IgD-negative memory B cell (primary cell): ENCODE measurements around the gene ZNF200. TPM values are rescaled to one million over a fixed set of nuclear protein-coding genes. Genes with fewer than 3 reads are reported as not detected.
"Not testable (repeated sequence)": the region's sequence is repeated elsewhere in the genome, so short reads cannot be mapped to it uniquely, and the experiment has no call there.

Experiments
- H3K27ac Mint-ChIP-seq, 3 donors: one replicate each; pipeline ENCODE4 v1.8.0; 2020 to 2022; ENCODE audit warnings: mild to moderate bottlenecking in 3 of 3, mixed read lengths in 3 of 3, moderate library complexity in 1 of 3
- H3K27me3 Mint-ChIP-seq: one replicate; pipeline ENCODE4 v1.8.0; 2021; ENCODE audit warnings: mixed read lengths
- H3K36me3 Mint-ChIP-seq: one replicate; pipeline ENCODE4 v1.8.0; 2020; ENCODE audit warnings: mild to moderate bottlenecking, mixed read lengths
- H3K4me1 Mint-ChIP-seq, 3 donors: one replicate each; pipeline ENCODE4 v1.8.0; 2020 to 2022; ENCODE audit warnings: mixed read lengths in 3 of 3, mild to moderate bottlenecking in 1 of 3
- H3K4me3 Mint-ChIP-seq, 4 donors: one replicate each; pipeline ENCODE4 v1.8.0; 2020 to 2022; ENCODE audit warnings: mild to moderate bottlenecking in 4 of 4, mixed read lengths in 4 of 4, moderate library complexity in 3 of 4
- H3K9me3 Mint-ChIP-seq, 3 donors: one replicate each; pipeline ENCODE4 v1.8.0; 2020 to 2021; ENCODE audit warnings: mixed read lengths in 3 of 3, mild to moderate bottlenecking in 1 of 3
- polyA plus RNA-seq: library from polyadenylated mRNA; unstranded; fragments of 300-500 nt; fragmentation: Illumina TruSeq; gene quantifications from one replicate; pipeline ENCODE4 v1.2.3, GENCODE V29; 2021

The ZNF200 gene
- polyA plus RNA-seq, 1 donor from 2014 or later = 8.3 TPM

DNA sequence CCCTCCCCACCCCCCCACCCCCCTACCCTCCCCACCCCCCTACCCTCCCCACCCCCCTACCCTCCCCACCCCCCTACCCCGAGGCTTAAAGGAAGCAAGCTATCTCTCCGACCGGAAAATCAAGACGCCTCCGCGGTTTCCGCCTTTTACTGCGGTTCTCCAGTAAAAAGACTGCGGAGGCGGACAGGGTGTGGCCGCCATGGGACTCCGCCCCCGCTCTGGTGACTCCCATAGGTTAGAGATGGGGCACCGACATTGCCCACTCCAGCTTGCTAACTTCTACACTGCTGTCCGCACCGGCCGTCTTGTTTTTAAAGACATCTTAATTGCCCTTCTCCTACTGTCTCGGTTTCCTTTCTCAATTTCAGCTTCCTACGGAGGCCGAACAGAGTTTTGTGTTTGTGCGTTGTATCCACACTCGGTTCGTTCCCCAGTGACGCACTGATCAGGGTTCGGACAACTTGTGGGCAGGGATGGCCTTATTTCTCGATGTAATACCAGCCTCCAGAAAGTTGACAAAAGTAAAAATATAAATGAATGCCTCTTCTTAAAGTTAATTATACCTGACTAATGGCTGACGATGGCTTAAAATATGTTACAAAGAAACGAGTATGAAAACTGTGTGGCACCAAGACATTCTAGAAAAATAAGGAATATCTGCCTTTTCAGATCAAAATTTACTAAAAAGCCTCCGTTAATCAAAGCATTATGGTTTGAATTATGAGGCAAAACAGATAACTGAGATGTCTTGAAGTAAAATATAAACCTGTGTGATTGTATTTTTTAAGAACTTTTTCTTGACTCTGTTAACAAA, 1.1 kb upstream of the ZNF200 start:
- peak overlapping the region; percentile 53 to 92 (median 86) for H3K4me3 Mint-ChIP-seq
- H3K36me3 Mint-ChIP-seq = peaks cover 13% of the 10 kb centered on the region
- H3K9me3 Mint-ChIP-seq = peaks cover 0 to 4% (median 3%) of the 10 kb centered on the region in 3 donors
- peaks cover 1% of the 10 kb centered on the region for H3K27me3 Mint-ChIP-seq
- H3K4me1 Mint-ChIP-seq = peaks cover 4 to 16% (median 13%) of the 10 kb centered on the region in 3 donors
- H3K27ac Mint-ChIP-seq = peak overlapping the region in 2 of 3 donors; percentile 31 to 93

DNA sequence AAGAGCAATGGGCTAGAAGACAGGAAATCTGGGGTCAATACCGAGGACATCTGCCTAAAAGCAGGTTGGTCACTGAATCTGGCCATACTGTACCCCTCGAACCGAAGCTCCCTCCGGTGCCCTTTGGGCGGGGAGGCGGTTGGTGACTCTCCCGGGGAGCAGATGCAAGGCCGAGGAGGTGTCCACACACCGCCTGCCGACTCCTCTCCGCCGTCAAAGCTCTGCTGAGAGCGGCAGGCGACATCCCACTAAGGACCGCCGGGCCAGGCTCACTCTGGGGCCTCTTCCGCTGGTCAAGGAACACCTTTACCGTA, 458 bp downstream of the ZNF200 start:
- Mint-ChIP-seq H3K27ac (peak overlapping the region in 1 of 3 donors; percentile 99), H3K9me3 (peaks cover 0 to 9% (median 6%) of the 10 kb centered on the region in 3 donors), H3K27me3 (no peaks in the 10 kb centered on the region), H3K4me3 (peak overlapping the region; percentile 93 to 99 (median 96)), H3K4me1 (peaks cover 4 to 16% (median 13%) of the 10 kb centered on the region in 3 donors), H3K36me3 (peaks cover 25% of the 10 kb centered on the region)

DNA sequence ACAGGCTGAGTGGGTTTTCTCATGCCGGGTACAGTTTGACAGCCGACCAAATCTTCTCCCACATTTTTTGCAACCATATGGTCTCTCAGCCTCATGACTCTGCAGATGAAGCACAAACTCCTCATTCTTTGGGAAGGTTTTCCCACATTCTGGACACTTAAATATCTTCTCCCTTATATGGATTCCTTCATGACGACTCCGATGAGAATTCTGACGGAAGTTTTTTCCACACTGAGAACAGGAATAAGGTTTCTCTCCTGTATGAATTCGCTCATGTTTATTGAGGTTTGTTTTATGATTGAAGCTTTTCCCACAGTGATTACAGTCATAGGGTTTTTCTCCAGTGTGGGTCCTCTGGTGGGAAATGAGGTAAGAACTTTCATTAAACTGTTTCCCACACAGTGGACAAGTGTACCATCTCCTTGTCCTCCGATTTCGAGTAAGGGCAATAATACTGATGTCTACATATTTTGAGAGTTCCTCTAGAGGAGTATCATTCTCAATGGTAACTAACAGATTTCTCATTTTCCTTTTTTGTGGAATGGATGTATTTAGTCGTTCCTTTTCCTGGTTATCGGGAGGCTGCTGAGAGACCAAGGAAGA, 10.9 kb downstream of the ZNF200 start:
- Mint-ChIP-seq H3K36me3 (peaks cover 39% of the 10 kb centered on the region), H3K4me1 (no peaks in the 10 kb centered on the region), H3K27ac (no peak overlapping the region), H3K4me3 (peak overlapping the region in 1 of 4 donors; percentile 33), H3K9me3 (peaks cover 23 to 41% (median 28%) of the 10 kb centered on the region in 3 donors), H3K27me3 (no peaks in the 10 kb centered on the region)

- peaks cover 5 to 8% (median 5%) of the 10 kb centered on the region in 3 donors for H3K4me1 Mint-ChIP-seq
- H3K27me3 Mint-ChIP-seq = no peaks in the 10 kb centered on the region
- no peak overlapping the region for H3K4me3 Mint-ChIP-seq
- H3K27ac Mint-ChIP-seq = no peak overlapping the region
- peaks cover 27% of the 10 kb centered on the region for H3K36me3 Mint-ChIP-seq
- H3K9me3 Mint-ChIP-seq = peaks cover 21 to 36% (median 32%) of the 10 kb centered on the region in 3 donors
These were observed 14.1 kb downstream of the ZNF200 start for GRCh38 chr16:3220839-3221238.

GRCh38 chr16:3216263-3216640, 18.7 kb downstream of the ZNF200 start:
- Mint-ChIP-seq H3K36me3 (no peaks in the 10 kb centered on the region), H3K4me3 (peak overlapping the region in 2 of 4 donors; percentile 76 to 88), H3K4me1 (peaks cover 17 to 20% (median 18%) of the 10 kb centered on the region in 3 donors), H3K9me3 (peaks cover 9 to 20% (median 12%) of the 10 kb centered on the region in 3 donors), H3K27me3 (peaks cover 2% of the 10 kb centered on the region), H3K27ac (peak overlapping the region in 1 of 3 donors; percentile 32)

DNA sequence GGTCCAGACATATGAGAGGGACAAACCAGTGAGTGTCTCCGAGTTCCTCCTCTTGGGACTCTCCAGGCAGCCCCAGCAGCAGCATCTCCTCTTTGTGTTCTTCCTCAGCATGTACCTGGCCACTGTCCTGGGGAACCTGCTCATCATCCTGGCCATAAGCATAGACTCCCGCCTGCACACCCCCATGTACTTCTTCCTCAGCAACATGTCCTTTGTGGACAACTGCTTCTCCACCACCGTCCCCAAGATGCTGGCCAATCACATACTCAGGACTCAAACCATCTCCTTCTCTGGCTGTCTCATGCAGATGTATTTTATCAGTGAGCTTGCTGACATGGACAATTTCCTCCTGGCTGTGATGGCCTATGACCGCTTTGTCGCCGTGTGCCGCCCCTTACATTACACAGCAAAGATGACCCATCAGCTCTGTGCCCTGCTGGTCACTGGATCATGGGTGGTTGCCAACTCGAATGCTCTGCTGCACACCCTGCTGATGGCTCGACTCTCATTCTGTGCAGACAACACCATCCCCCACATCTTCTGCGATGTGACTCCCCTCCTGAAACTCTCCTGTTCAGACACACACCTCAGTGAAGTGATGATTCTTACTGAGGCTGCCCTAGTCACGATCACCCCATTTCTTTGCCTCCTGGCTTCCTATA, 19.2 kb downstream of the ZNF200 start:
- peaks cover 9 to 20% (median 12%) of the 10 kb centered on the region in 3 donors for H3K9me3 Mint-ChIP-seq
- H3K36me3 Mint-ChIP-seq = no peaks in the 10 kb centered on the region

DNA sequence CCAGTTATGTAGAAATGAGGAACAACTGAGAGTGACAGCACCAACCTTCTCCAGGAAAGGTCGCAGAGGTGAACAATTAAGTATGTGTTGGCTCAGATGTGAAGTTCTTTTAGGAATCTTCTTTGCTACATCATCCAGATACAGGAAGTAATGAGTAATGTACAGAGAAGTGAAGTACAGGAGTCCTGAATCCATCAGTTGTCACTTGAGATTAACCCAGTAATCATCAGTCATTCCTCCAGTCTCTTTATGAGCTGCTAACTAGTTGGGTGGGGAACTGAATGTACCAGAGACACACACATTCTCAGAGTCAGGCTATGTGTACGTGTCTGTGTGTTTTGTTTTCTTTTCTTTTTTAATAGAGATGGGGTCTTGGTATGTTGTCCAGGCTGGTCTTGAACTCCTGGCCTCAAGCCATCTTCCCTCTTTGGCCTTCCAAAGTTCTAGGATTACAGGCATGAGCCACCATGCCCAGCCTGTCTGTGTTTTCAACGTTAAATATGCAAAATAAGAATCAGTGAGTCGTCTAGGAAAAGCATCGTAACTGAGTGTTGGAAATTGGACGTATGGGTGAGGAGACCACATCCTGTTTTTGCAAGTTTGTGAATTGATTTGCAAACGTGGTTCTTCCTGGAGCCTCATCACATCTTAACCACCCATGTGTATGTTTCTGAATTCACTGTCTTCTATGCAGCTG, 19.9 kb downstream of the ZNF200 start:
- Mint-ChIP-seq H3K4me1 (peaks cover 17 to 20% (median 18%) of the 10 kb centered on the region in 3 donors), H3K4me3 (peak overlapping the region in 2 of 4 donors; percentile 7 to 88), H3K27me3 (peaks cover 2% of the 10 kb centered on the region), H3K36me3 (no peaks in the 10 kb centered on the region), H3K27ac (peak overlapping the region in 2 of 3 donors; percentile 10 to 89), H3K9me3 (peaks cover 9 to 20% (median 12%) of the 10 kb centered on the region in 3 donors)

More for the DNA sequence above, 19.2 kb downstream of the ZNF200 start:
- Mint-ChIP-seq H3K4me3 (peak overlapping the region in 3 of 4 donors; percentile 7 to 88 (median 76)), H3K4me1 (peaks cover 17 to 20% (median 18%) of the 10 kb centered on the region in 3 donors), H3K27me3 (peaks cover 2% of the 10 kb centered on the region), H3K27ac (peak overlapping the region in 2 of 3 donors; percentile 10 to 89)

GRCh38 chr16:3212567-3212966, 22.4 kb downstream of the ZNF200 start:
- Mint-ChIP-seq H3K27ac (peak overlapping the region in 1 of 3 donors; percentile 31), H3K9me3 (peaks cover 6 to 14% (median 9%) of the 10 kb centered on the region in 3 donors), H3K36me3 (no peaks in the 10 kb centered on the region), H3K4me3 (no peak overlapping the region), H3K4me1 (peaks cover 17 to 19% (median 18%) of the 10 kb centered on the region in 3 donors), H3K27me3 (peaks cover 4% of the 10 kb centered on the region)

GRCh38 chr16:3212006-3212405, 23.0 kb downstream of the ZNF200 start:
- Mint-ChIP-seq H3K4me1 (peaks cover 17 to 19% (median 18%) of the 10 kb centered on the region in 3 donors), H3K4me3 (no peak overlapping the region), H3K9me3 (peaks cover 8 to 18% (median 11%) of the 10 kb centered on the region in 3 donors), H3K27me3 (peaks cover 5% of the 10 kb centered on the region), H3K27ac (no peak overlapping the region), H3K36me3 (no peaks in the 10 kb centered on the region)

DNA sequence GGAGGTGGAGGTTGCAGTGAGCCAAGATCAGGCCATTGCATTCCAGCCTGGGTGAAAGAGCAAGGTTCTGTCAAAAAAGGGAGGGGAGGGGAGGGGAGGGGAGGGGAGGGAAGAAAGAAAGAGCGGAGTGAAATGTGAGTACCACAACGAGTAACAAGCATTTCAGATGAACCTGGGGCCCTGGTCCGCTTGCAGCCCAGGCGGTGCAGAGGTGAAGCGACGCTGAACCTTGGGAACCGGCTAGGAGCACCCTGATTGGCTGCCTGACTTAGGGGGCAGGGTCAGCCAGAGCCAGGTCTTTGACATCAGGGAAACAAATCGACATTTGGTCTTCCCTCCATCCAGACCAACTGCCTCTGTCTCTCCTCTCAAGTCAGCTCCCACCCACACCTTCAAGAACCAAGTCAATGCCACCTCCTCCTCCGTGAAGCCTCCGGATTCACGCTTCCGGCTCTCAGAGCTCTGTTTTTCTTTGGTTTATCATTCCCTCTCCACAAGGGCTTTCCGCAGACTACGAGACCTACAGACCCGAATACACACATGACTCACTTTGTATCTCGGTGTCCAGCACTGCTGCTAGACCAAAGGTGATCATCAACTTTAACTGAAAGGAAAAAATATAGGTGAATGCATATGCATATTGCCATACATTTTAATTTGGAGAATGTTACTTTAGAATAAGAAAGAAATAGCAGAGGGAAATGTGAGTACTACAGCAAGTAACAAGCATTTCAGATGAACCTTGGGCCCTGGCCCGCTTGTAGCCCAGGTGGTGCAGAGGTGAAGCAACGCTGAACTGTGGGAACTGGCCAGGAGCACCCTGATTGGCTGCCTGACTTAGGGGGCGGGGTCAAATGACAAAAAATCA, 27.6 kb downstream of the ZNF200 start:
- Mint-ChIP-seq H3K4me1 (no peaks in the 10 kb centered on the region), H3K9me3 (peaks cover 10 to 20% (median 13%) of the 10 kb centered on the region in 3 donors), H3K27ac (peak overlapping the region in 1 of 3 donors; percentile 80), H3K36me3 (peaks cover 3% of the 10 kb centered on the region), H3K27me3 (peaks cover 18% of the 10 kb centered on the region), H3K4me3 (peak overlapping the region in 1 of 4 donors; percentile 68)

- H3K4me3 Mint-ChIP-seq, H3K36me3 Mint-ChIP-seq, H3K27ac Mint-ChIP-seq, H3K4me1 Mint-ChIP-seq: not testable (repeated sequence)
- Mint-ChIP-seq H3K27me3 (peaks cover 21% of the 10 kb centered on the region), H3K9me3 (peaks cover 10 to 20% (median 13%) of the 10 kb centered on the region in 3 donors)
These were observed 29.0 kb downstream of the ZNF200 start for GRCh38 chr16:3205939-3206338.

DNA sequence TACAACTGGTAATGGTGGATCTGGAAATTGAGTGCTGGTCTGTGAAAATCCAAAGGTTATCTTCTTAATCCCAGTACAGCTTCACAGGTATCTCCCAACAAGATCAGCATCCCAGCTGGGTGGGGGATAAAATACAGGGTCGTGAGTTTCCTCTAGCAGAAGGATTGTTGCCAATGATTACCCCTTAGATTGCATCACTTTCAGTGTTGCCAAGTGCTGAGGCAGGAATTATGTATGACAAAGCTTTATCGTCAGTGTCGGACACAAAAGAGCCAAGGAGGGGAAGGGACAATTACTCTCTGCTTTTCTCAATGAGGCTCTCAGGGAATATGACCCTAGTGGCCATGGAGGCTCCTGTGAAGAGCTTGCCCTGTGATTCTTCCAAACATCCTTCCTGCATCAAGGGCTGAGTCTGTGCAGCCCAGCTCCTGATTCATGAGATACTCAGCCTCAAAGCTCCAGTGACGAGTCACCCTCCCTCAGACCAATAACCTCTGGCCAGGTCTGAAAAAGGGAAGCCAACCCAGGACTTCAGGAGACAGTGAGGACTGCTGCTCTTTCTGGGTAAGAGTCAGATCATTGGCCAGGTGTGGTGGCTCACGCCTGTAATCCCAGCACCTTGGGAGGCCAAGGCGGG, 31.9 kb downstream of the ZNF200 start:
- no peak overlapping the region for H3K4me3 Mint-ChIP-seq
- no peaks in the 10 kb centered on the region for H3K4me1 Mint-ChIP-seq
- H3K27me3 Mint-ChIP-seq = peaks cover 27% of the 10 kb centered on the region
- peaks cover 10 to 20% (median 13%) of the 10 kb centered on the region in 3 donors for H3K9me3 Mint-ChIP-seq
- H3K36me3 Mint-ChIP-seq = peaks cover 3% of the 10 kb centered on the region
- no peak overlapping the region for H3K27ac Mint-ChIP-seq

DNA sequence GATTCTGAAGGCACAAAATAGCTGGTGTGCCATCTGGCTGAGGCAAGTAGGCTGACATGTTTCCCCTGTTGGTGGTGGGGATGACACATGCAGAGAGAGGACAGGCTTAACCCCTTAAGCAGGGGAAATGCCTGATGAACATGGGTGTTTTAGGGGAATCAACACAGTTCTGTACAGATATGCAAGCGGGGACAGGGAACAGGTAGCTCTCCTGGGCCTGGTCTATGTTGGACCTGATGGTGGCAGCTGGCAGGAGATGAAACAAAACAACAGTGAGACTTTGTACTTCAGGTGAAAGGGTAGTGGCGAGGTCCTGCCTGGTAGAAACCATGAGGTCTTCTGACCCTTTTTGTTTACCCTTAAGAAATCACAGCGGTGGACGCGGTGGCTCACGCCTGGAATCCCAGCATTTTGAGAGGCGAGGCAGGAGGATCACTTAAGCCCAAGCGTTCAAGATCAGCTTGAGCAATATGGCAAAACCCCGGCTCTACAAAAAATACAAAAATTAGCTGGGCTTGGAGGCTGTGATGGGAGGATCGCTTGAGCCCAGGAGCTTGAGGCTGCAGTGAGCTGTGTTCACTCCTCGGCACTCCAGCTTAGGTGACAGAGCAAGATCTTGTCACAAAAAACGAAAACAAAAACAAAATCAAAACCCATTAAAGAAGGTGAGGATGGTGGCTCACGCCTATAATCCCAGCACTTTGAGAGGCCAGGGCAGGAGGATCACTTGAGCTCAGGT, 36.5 kb downstream of the ZNF200 start:
- Mint-ChIP-seq H3K27ac (peak overlapping the region in 1 of 3 donors; percentile 63), H3K4me1 (no peaks in the 10 kb centered on the region), H3K9me3 (no peaks in the 10 kb centered on the region), H3K4me3 (no peak overlapping the region), H3K27me3 (peaks cover 40% of the 10 kb centered on the region), H3K36me3 (no peaks in the 10 kb centered on the region)
